ENCODE results near the gene MTRFR.
A peak's percentile ranks its signal among the peaks of the same experiment; 100 is the strongest.
"Not testable (repeated sequence)": the region's sequence is repeated elsewhere in the genome, so short reads cannot be mapped to it uniquely, and the experiment has no call there.

The MTRFR gene

DNA sequence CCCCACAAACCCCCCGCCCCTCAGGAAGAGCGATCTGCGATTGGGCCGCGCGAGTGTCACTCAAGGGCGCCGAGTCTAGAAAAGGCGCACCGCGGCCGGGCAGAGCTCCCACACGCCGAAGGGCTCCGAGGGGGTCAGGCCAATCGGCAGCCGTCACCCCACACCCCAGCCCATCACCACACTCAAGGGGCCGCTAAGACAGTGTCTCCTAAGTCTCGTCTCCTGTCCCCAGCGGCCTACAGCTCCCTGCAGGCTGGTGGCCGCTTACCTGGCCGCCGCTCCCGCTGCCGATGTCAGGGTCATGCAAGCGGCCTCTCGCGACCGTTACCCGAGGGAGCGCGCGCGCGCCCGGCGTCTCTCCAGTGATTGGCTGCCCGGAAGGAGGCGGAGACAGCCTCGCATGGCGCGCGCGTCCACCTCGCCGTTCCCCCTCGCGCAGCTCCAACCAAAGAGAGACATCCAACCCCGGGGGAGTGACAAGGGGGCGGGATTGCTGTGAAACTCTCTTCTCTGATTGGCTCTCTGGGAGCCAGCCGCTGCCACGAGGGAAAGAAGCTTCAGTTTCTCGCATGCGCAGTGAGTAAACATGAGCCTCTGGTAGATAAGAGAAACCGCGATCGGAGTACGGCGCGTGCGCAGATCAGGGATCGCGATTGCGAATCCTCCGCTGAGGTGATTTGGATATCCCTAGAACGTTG, at the start of gene MTRFR, which contains the start of gene MPHOSPH9:
Gene MTRFR, plus strand, starts transcription at position 630 of the 698 bp plus-strand sequence. CDS start 20,239 bp downstream, outside the sequence.
Gene MPHOSPH9, minus strand, starts transcription at position 335 of the 698 bp plus-strand sequence. CDS start 2,777 bp downstream, outside the sequence.
- peak; percentile 100 for DNase-seq

DNA sequence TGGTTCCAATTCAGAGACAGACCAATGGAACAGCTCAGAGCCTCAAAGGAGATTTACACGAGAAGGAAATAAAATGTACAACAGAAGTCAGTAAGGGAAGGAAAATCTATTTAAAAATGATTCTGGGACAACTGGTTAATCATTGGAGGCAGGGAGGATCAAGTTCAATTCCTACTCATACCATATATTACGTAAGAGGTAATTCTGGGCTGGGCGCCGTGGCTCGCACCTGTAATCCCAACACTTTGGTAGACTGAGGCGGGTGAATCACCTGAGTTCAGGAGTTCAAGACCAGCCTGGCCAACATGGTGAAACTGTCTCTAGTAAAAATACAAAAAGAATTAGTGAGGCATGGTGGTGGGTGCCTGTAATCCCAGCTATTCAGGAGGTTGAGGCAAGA, 45.6 kb upstream of the MTRFR start:
- no peak for DNase-seq

DNA sequence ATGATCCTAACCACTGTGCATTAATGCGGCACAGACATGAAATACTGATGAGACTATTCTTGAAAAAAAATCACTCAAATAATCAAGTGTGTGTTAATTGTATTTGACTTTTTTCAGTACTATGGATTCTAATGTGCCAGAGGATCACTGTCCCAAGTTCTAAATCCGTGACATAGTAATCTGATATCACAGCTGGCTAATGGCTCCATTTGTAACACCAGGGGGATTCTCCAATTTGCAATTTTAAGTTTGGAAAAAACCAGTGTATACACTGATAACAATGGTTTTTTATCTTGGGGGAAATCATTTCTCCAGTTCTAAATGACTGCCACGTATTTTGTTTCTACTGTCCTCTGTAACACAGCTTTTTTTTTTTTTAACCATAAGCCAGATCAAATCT, 33.3 kb upstream of the MTRFR start:
- DNase-seq: no peak

DNA sequence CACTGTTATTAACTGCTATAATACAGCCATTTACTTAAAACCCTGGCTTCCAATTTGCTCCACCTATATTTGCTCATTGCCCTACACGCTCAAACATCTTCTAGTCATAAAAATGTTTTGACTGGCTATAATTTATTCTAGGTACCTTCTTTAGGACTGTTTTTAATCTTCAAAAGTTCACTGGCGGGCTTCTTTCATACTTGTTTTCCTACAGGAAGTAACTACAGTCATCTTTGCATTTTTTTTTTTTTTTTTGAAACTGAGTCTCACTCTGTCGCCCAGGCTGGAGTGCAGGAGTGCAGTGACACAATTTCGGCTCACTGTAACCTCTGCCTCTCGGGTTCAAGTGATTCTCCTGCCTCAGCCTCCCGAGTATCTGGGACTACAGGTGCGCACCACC, 32.8 kb upstream of the MTRFR start:
- no peak for DNase-seq

DNA sequence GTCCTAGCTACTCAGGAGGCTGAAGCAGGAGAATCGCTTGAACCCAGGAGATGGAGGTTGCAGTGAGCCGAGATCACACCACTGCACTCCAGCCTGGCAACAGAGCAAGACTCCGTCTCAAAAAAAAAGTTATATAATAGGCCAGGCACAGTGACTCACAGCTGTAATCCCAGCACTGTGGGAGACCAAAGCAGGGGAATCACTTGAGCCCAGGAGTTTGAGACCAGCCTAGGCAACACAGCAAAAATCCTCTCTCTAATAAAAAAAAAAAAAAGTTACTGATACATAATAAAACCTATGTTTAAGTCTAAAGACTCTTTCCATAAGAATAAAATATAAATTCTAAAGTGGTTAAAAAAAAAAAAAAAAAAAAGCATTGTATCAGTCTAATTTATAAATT, 26.4 kb upstream of the MTRFR start:
- DNase-seq: not testable (repeated sequence)

DNA sequence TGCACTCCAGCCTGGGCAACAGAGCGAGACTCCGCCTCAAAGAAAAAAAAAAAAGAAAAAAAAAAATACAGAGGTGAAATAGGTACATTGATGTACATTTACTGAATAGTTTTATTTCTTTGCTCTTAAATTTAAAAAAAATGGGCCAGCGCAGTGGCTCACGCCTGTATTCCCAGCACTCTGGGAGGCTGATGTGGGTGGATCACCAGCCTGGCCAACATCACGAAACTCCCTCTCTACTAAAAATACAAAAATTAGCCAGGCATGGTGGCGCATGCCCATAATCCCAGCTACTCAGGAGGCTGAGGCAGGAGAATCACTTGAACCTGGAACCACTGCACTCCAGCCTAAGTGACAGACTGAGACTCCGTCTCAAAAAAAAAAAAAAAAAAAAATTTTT, 25.4 kb upstream of the MTRFR start:
- not testable (repeated sequence) for DNase-seq

DNA sequence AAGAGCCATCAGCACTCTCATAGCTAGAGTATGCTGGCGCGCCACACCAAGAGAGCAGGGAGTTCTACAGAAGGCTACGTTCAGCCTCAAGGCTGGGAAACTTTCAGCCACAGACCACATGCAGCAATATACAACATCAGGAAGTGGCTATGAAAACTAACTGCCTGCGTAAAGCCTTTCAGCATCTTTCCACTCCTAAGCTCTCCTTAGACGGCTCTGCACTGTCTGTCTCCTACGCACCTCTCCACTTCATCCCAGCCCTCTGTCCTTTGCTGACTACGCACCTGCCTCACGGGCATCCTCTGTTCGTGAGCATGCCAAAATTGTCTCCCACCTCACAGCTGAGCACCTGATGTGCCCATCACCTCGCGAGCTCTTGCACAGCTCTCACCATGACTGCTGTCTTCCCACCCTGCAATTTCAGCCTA, 10.0 kb upstream of the MTRFR start:
- no peak for DNase-seq

DNA sequence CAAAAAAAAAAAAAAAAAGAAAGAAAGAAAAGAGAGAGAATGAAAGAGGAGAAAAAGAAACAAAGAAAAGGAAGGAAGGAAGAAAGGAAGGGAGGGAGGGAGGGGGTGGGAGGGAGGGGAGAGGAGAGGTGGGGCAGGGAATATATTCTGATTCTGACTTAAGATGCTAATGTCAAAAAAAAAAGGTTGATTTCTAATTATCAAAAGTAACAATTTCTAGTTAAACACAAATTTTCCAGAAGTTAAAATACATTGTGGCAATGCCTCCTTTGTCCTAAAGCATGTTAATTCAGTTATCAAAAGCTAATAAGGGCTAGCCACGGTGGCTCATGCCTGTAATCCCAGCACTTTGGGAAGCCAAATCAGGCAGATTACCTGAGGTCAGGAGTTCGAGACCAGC, 7.8 kb upstream of the MTRFR start:
- DNase-seq: no peak

DNA sequence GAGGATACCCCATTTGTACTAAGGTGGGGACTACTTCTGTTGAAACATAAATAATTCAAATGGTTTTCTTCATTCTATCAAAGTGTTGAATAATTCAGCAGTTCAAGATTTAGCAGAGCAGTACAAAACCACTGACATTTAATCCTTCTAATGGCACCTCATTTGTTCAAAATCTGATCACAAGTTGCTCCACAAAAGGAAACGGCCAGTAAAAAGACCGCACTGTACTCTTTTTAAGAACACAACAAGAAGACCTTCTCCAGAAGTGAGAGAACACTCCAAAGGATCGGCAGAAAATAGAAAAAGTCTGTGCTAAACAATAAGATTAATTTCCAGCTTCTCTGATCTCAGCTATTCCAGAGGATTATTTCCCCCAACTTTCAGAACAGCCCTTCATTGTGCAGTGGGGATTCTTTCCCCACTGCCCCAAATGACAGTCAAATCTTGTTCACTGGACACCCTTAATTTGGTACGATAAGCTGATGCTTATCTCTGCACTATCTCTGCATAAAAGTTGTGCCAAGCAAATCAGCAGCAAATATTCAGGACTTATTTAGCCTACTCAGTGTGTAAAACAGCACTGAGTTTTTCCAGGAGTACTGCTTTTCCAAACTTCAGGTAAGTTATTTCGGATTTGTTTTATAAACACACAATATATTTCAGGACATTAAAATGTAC, 5.5 kb upstream of the MTRFR start:
- no peak for DNase-seq

DNA sequence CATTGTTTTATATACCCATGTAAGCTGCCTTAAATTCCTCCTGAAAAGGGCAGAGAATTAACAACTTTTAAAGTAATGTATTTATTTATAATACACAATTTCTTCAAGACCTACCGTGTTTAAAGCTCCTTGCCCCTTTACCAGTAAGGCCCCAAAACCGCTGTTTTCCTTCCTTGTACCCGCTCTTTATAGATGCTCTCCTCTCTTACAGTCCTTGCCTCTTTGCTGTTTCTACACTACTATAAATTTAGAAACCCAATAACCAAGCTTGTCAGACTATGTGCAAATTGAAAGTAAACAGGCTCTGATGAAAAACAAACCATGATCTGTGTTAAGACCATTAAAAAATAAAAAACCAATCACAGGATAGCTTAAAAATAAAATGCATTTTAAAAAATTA, 4.2 kb upstream of the MTRFR start:
- DNase-seq: no peak

DNA sequence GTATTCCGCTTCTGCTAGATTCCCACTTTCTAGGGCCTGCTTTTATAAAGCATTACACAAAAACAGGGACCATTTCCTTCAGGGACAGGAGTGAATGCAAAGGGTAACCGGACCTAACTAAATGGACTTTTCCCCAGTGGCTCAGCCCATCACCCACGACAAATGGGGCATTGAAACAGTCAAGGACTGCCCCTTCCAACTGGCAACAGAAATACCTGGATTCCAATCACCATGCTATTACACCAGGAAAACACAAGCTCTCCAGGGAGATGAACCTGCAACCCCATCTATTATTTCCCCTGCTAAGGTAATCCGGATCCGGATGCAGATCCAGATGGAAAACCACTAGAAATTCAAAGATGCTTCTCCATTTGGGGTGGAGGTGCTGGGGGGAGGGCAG, 1.3 kb upstream of the MTRFR start:
- DNase-seq: no peak

DNA sequence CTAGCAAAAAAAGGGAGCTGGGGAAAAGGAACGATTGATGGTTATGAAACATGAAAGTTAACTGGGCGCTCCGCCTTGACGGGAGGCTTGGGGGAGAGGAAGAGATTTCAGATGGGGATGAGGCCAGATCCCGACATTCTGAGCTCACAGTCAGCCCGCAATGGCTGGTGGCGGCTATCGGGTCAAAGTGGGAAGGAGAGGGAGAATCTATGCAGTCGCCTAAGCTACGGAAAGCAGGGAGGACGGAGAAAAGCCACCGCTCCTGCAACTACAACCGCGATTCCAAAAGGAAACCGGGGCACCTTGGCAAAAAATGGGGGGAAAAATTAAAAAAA, 797 bp upstream of the MTRFR start:
- DNase-seq: no peak

DNA sequence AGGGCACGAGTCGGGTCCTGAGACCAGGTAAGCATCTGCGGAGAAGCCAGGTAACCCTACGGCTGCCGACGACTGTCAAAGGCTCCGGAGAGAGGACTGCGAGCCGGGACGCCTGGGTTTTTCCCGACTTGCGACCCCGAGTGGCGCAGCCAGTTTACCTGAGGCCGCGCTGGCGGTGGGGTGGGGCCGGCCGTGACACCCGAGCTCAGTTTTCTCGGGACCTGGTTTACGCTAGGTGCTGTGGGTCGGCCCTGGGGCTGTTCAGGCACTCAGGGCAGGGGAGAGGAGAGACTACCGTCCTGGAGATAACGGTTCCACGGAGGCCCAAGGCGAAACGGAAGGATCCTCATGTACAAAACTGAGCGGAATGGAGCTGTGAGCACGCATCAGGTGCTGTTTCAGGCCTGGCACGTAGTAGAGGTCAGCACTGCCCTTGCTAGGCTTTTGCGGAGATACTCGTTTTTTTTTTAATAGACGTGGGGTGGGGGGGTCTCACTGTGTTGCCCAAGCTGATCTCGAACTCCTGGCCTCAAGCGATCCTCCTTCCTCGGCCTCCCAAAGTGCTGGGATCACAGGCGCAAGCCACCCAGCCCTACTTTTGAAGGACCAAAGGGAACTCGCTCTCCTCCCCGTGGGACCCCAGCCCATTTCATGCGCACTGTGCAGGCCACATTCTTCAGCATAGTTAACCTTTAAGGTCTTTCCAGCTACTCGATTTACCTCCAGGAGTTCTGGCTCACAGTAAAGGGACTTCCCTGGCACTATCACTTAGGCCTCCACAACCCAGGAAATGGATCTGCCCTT, 471 bp downstream of the MTRFR start:
- DNase-seq: peak; percentile 42

DNA sequence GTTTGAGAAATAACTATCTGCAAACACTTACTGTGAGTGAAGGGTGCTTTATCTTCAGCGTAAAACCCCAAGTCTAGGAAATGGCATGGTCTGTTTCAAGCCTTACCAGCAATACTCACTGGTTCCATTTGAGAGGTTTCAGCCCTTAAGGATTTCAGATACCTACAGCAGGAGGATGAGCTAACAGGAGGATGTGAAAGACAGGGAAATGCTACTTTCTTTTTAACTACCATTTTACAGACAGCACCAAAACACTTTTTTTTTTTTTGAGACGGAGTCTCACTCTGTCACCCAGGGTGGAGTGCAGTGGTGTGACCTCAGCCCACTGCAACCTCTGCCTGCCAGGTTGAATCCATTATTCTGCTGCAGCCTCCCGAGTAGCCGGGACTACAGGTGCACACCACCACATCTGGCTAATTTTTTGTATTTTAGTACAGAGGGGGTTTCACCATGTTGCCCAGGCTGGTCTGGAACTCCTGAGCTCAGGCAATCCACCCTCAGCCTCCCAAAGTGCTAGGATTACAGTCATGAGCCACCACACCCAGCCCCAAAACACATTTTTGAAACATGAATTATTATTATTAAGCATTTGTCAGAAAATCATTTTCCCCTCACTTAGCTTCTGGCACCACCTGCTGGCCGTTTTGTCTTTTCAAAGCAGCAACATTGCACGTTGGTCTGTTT, 4.6 kb downstream of the MTRFR start:
- DNase-seq: peak; percentile 80

DNA sequence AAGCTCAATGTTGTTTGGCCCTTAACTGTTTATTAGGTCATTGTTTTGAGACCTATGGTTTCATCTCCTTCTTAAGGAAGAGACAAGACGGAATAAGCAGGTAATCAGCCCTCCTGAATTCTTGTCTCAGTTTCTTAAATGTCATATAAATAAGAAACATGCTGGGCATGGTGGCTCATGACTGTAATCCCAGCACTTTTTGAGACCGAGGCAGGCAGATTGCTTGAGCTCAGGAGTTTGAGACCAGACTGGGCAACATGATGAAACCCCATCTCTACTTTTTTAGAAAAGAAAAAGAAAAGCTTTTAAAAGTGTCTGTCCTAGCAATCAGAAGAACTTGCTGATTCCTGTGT, 5.1 kb downstream of the MTRFR start:
- no peak for DNase-seq

DNA sequence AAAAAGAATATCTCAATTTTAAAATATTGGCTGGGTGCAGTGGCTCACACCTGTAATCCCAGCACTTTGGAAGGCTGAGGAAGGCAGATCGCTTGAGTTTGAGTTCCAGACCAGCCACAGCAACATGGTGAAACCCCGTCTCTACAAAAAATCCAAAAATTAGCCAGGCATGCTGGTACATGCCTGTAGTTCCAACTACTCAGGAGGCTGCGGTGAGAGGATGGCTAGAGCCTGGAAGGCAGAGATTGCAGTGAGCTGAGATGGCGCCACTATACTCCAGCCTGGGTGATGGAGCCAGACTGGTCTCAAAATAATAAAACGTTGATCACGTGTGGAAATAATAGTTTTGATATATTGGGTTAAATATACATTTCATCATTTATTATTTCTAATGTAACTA, 5.7 kb downstream of the MTRFR start:
- no peak for DNase-seq

DNA sequence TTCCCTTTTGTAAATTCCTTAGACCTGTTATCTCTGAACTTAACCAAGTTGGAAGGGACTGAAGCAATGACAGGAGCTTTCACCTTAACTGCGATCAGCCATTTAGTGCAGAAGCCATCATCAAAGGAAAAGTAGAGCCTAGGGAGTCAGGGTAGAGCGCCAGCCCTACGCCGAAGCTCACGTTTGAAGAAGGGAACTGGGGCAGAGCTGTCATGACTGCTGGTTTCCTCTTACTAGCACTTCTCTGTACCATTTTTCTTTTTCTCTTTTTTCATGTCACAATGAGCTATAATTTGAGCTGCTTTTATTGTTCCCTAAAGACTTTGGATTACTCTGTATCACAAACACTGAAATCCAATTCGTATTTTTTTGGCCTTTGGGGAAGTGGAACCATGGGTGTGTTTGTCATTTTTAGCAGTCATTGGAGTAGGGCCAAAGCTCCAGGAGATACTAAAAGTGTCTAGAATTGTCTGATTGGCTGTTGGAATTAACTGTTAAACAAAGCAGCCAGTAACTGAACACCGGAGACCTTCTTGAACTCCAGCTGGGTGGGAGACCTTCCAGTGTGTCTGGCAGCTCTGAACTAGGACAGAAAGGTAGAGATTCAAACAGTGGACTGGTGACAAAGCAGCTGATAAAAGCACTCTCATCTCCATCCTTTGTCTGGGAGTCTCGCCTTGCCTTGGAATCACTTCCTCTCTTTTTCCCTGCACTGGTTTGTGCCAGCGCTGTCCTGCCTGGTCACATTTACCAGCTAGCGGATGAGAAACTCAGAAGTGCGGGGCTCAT, 9.1 kb downstream of the MTRFR start:
- peak; percentile 59 for DNase-seq

DNA sequence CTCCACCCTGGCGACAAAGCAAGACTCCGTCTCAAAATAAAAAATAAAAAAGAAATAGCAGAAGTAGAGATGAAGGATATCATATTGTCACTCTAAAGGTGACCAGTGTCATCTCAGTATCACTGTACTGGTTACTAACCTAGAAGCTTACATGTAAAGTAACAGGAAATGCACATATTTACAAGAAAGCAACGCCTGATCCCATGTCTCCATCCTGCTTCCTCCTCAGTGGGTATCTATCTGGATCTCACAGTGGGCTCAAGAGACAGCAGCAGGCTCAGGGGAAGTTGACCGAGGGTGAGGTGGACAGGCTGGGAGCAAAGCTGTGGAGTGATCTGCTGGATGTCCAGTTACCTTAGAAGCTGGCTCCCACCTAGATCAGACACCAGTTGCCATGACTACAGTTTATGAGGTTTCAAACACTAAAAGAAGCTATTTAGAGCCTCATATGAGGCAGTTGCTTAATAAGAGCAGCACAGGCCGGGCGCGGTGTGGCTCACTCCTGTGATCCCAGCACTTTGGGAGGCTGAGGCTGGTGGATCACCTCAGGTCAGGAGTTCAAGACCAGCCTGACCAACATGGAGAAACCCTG, 10.5 kb downstream of the MTRFR start:
- DNase-seq: no peak

DNA sequence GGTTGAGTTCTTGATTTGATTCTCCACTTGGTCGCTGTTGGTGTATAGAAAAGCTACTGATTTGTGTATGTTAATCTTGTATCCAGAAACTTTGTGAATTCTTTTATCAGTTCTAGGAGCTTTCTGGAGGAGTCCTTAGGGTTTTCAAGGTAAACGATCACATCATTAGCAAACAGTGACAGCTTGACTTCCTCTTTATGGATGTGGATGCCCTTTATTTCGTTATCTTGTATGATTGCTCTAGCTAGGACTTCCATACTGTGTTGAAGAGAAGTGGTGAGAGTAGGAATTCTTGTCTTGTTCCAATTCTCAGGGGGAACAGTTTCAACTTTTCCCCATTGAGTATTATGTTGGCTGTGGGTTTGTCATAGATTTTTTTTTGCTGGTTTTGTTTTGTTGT, 12.4 kb downstream of the MTRFR start:
- DNase-seq: no peak

DNA sequence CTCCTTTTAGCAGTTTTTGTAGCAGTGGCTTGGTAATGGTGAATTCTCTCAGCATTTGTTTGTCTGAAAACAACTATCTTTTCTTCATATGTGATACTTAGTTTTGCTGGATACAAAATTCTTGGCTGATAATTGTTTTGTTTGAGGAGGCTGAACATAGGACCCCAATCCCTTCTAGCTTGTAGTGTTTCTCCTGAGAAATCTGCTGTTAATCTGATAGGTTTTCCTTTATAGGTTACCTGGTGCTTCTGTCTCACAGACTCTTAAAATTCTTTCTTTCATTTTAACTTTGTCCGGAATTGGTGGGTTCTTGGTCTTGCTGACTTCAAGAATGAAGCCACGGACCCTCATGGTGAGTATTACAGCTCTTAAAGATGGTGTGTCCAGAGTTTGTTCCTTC, 14.9 kb downstream of the MTRFR start:
- not testable (repeated sequence) for DNase-seq

DNA sequence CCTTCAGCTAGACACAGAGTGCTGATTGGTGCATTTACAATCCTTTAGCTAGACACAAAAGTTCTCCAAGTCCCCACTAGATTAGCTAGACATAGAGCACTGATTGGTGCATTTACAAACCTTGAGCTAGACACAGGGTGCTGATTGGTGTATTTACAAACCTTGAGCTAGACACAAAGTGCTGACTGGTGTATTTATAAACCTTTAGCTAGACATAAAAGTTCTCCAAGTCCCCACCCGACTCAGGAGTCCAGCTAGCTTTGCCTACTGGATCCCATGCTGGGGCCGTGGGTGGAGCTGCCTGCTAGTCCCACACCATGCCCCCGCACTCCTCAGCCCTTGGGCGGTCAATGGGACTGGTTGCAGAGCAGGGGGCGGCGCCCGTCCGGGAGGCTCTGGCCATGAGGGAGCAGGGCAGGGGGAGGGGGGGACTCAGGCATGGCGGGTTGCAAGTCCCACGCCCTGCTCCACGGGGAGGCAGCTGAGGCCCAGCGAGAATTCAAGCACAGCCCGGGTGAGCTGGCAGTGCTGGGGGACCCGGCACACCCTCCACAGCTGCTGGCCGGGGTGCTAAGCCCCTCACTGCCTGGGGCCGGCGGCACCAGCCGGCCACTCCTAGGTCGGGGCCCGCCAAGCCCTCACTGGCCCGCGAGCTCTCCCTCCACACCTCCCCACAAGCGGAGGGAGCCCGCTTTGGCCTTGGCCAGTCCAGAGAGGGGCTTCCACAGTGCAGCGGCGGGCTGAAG, 15.9 kb downstream of the MTRFR start:
- DNase-seq: not testable (repeated sequence)

Data from hematopoietic multipotent progenitor cell treated with erythropoietin and hydrocortisone succinate and interleukin-3 and kit ligand, for 8 days (in vitro differentiated cells).